ENCODE data around the gene PEMT. TPM values are rescaled to one million over a fixed set of nuclear protein-coding genes. Genes with fewer than 3 reads are reported as not detected.

PEMT gene
- polyA plus RNA-seq, 2 of the 4 experiments (the other 2 are of a cell fraction): 47.5 to 47.8 TPM

- WGBS (ENCODE audit: missing lambda C conversion rate): 40% methylated on average over 1 of the region's 1 CpG
- no peak for DNase-seq (ENCODE audit: low read depth in 1 of 2, low spot score in 1 of 2)
- POLR2A ChIA-PET: interaction anchor here (1.0 kb wide), 1 partner anchor 12 kb away, joined by 5 read pairs; the partner anchor contains the start of gene PEMT
- H3K27ac ChIP-seq: no peak overlapping the region
- no peaks in the 10 kb centered on the region for H3K4me1 ChIP-seq
- H3K4me3 ChIP-seq: no peak overlapping the region
- no peak overlapping the region for H3K4me2 ChIP-seq
- CTCF ChIA-PET: interaction anchor here (0.6 to 2.3 kb wide), 5 partner anchors 10 to 248 kb away, joined by 3 to 11 read pairs (median 3); no protein-coding TSS in a partner anchor
- H3K9me3 ChIP-seq: no peaks in the 10 kb centered on the region
- no peak for TF ChIP-seq TFCP2L1 (CRISPR knock-in tag; IDR thresholded peaks at IDR 0.05)
- no peak for TF ChIP-seq FOSB (CRISPR knock-in tag; IDR thresholded peaks at IDR 0.05)
- TF ChIP-seq ESRRA (IDR thresholded peaks at IDR 0.05; ENCODE audit: borderline replicate concordance, low read length): no peak
- no peak for TF ChIP-seq HOXB13 (CRISPR knock-in tag; IDR thresholded peaks at IDR 0.05; ENCODE audit: low read depth)
- TF ChIP-seq ELK1 (IDR thresholded peaks at IDR 0.05; ENCODE audit: low read depth, low read length): no peak
- no peak for TF ChIP-seq MAZ (IDR thresholded peaks at IDR 0.05; ENCODE audit: borderline replicate concordance, low read depth, low read length)
- TF ChIP-seq NPAS2 (CRISPR knock-in tag; IDR thresholded peaks at IDR 0.05; ENCODE audit: borderline replicate concordance): no peak
- no peak for TF ChIP-seq PBX3 (IDR thresholded peaks at IDR 0.05)
- TF ChIP-seq TP53 (CRISPR knock-in tag; IDR thresholded peaks at IDR 0.05): no peak
- no peak for TF ChIP-seq ATOH8 (CRISPR knock-in tag; IDR thresholded peaks at IDR 0.05; ENCODE audit: low read depth)
- no peak for TF ChIP-seq HOXB5 (CRISPR knock-in tag; IDR thresholded peaks at IDR 0.05)
- TF ChIP-seq BCL3 (IDR thresholded peaks at IDR 0.05): no peak
- TF ChIP-seq RARB (CRISPR knock-in tag; IDR thresholded peaks at IDR 0.05): no peak
- FAIRE-seq: no peak
- no peak for ATAC-seq
These were observed 12.4 kb upstream of the PEMT start for GRCh38 chr17:17603895-17604225.

GRCh38 chr17:17603178-17603894, 11.8 kb upstream of the PEMT start:
- POLR2A ChIA-PET: interaction anchor here (1.0 kb wide), 1 partner anchor 12 kb away, joined by 5 read pairs; the partner anchor contains the start of gene PEMT
- no peak for TF ChIP-seq TP53 (CRISPR knock-in tag; IDR thresholded peaks at IDR 0.05)
- TF ChIP-seq SMC3 (IDR thresholded peaks at IDR 0.05): no peak
- Histone ChIP-seq H3K27ac (no peak overlapping the region), H3K4me3 (no peak overlapping the region), H3K9me3 (no peaks in the 10 kb centered on the region), H3K4me1 (no peaks in the 10 kb centered on the region), H3K4me2 (no peak overlapping the region)
- CTCF ChIA-PET: interaction anchor here (0.6 to 2.3 kb wide), 7 partner anchors 10 to 248 kb away, joined by 3 to 11 read pairs (median 3); no protein-coding TSS in a partner anchor
- FAIRE-seq: no peak
- WGBS (ENCODE audit: missing lambda C conversion rate): 75% methylated on average over 15 of the region's 15 CpGs
- DNase-seq (ENCODE audit: low read depth in 1 of 2, low spot score in 1 of 2): no peak
- peak in 1 of 2 experiments; percentile 22; a peak in 1 of 6 replicates for ATAC-seq

- POLR2A ChIA-PET: no interaction called here
- ATAC-seq (no peak), DNase-seq (ENCODE audit: low read depth in 1 of 2, low spot score in 1 of 2) (no peak), FAIRE-seq (no peak)
- Histone ChIP-seq H3K27ac (no peak overlapping the region), H3K4me2 (no peak overlapping the region), H3K9me3 (no peaks in the 10 kb centered on the region), H3K4me1 (no peaks in the 10 kb centered on the region), H3K4me3 (no peak overlapping the region)
- TF ChIP-seq ZSCAN20 (CRISPR knock-in tag; IDR thresholded peaks at IDR 0.05) (no peak), KDM5A (IDR thresholded peaks at IDR 0.05) (no peak), CHD2 (IDR thresholded peaks at IDR 0.05; ENCODE audit: low read length, partially characterized antibody) (no peak), FOXS1 (CRISPR knock-in tag; IDR thresholded peaks at IDR 0.05) (no peak), HOXB13 (CRISPR knock-in tag; IDR thresholded peaks at IDR 0.05; ENCODE audit: low read depth) (no peak), JUNB (IDR thresholded peaks at IDR 0.05) (no peak)
- CTCF ChIA-PET: interaction anchor here (1.7 to 1.8 kb wide), 2 partner anchors 14 to 103 kb away, joined by 3 to 6 read pairs; no protein-coding TSS in a partner anchor
- WGBS (ENCODE audit: missing lambda C conversion rate): 87% methylated on average over 4 of the region's 4 CpGs
These were observed 8.5 kb upstream of the PEMT start for GRCh38 chr17:17599965-17600364.
